BLaER1 (cell line): ENCODE results near the gene AP3S2.
"Not testable (repeated sequence)": the region's sequence is repeated elsewhere in the genome, so short reads cannot be mapped to it uniquely, and the experiment has no call there.

Experiments used
- H3K27ac ChIP-seq: shearing (Covaris generic); formaldehyde crosslinking; 2 replicates; pipeline ENCODE4 v1.8.1; 2022
- H3K27me3 ChIP-seq: shearing (Covaris generic); formaldehyde crosslinking; 2 replicates; pipeline ENCODE4 v1.8.1; 2022
- H3K36me3 ChIP-seq: shearing (Covaris generic); formaldehyde crosslinking; 2 replicates; pipeline ENCODE4 v1.8.1; 2022
- H3K4me1 ChIP-seq: shearing (Covaris generic); formaldehyde crosslinking; 2 replicates; pipeline ENCODE4 v1.8.1; 2022
- H3K4me2 ChIP-seq: shearing (Covaris generic); formaldehyde crosslinking; 2 replicates; pipeline ENCODE4 v1.8.1; 2022
- H3K4me3 ChIP-seq: shearing (Covaris generic); formaldehyde crosslinking; 2 replicates; pipeline ENCODE4 v1.8.1; 2022
- H3K9ac ChIP-seq: shearing (Covaris generic); formaldehyde crosslinking; 2 replicates; pipeline ENCODE4 v1.8.1; 2022
- H3K9me3 ChIP-seq: shearing (Covaris generic); formaldehyde crosslinking; 2 replicates; pipeline ENCODE4 v1.8.1; 2022
- H4K20me1 ChIP-seq: shearing (Covaris generic); formaldehyde crosslinking; 2 replicates; pipeline ENCODE4 v1.8.1; 2022
- Cebpa-rat ChIP-seq: shearing (Covaris generic); IDR thresholded peaks from 2 replicates; pipeline ENCODE4 v1.8.1; 2022

AP3S2 gene

GRCh38 chr15:89794627-89795241 is 99.1 kb downstream of the AP3S2 start:
- Histone ChIP-seq H3K4me2 (no peak overlapping the region), H3K9me3 (no peaks in the 10 kb centered on the region), H3K36me3 (no peaks in the 10 kb centered on the region), H4K20me1 (0 out of 2 replicates have a peak, but pooled peaks cover 10% of the 10 kb centered on the region), H3K27me3 (no peaks in the 10 kb centered on the region), H3K4me3 (no peak overlapping the region), H3K4me1 (peaks cover 7% of the 10 kb centered on the region), H3K9ac (no peak overlapping the region), H3K27ac (no peak overlapping the region)
- TF ChIP-seq Cebpa-rat = no peak

DNA sequence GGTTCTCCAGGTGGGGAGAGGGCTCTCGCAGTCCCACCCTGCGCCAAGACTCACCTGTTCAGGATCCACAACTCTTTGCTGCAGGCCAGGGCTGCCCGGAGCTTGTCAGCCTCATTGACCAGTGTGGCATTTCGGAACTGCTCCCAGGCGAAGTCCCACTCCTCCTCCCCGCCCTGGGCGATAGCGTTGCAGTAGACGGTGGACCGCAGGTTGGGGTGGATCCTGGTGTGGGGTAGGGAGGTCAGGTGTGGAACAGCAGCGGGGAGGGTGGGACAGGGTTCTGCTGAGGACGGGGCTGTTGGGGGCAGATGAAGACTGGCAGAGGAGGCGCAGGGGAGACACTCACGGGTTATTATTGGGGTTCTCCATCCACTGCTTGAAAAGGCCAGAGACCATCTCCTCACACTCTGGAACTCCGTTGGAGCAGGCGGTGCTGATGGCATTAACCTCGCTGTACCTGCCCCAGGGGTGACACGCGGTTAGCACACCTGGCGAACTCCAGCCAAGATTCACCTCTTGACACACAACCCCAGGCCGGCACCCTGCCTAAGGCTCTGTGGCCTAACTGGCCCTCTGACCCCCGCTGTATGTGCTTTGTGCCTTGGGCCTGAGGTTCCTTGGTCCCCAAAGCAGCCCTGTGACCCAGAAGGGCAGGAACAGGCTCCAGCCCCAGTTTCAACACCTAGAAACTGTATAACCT is 101.5 kb downstream of the AP3S2 start:
- H3K9ac ChIP-seq = no peak overlapping the region
- no peak overlapping the region for H3K27ac ChIP-seq
- H3K9me3 ChIP-seq = peaks cover 19% of the 10 kb centered on the region
- no peak overlapping the region for H3K4me3 ChIP-seq
- no peaks in the 10 kb centered on the region for H4K20me1 ChIP-seq
- no peak for TF ChIP-seq Cebpa-rat
- H3K27me3 ChIP-seq = no peaks in the 10 kb centered on the region
- H3K36me3 ChIP-seq = no peaks in the 10 kb centered on the region
- H3K4me1 ChIP-seq = no peaks in the 10 kb centered on the region
- H3K4me2 ChIP-seq = no peak overlapping the region

DNA sequence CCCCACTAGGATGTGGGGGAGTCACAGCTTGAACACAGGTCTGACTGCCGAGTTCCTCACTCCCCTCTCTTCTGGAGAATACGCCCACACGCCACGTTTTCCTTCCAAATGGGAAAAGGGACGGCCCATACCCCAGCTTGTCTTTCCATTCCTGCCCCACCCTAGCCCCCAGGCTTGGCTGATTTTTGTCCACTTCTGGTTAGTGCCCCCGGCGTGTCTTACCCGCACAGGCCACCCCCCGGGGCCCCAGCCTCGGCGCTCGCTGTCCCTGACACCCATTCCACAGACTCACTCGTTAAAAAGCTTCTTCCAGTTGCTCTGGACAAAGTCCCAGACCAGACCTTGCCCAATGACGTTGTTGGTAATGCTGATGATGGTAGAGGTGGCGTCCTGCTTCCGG is 103.1 kb downstream of the AP3S2 start:
- TF ChIP-seq Cebpa-rat = no peak
- no peaks in the 10 kb centered on the region for H3K36me3 ChIP-seq
- no peak overlapping the region for H3K9ac ChIP-seq
- H3K4me1 ChIP-seq = no peaks in the 10 kb centered on the region
- no peaks in the 10 kb centered on the region for H4K20me1 ChIP-seq
- H3K9me3 ChIP-seq = peaks cover 19% of the 10 kb centered on the region
- H3K4me2 ChIP-seq = no peak overlapping the region
- no peaks in the 10 kb centered on the region for H3K27me3 ChIP-seq
- H3K4me3 ChIP-seq = no peak overlapping the region
- H3K27ac ChIP-seq = no peak overlapping the region

DNA sequence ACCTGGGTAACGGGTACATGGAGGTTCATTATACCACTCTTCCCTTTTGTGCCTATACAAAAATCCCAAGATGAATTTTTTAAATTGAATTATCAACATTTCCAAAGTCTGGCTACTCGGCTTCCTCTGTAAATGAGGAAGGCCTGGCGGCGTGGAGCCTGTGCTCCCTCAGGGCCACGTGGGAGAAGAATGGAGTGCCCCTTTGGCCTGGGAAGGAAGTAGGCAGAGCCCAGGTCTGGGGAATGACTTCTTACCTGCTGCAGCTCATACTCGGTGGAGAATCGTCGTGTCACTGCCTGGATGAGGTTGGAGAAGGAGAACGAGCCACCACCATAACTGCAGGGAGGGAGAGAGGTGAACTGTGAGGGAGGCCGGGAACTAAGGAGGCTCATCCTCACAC is 103.6 kb downstream of the AP3S2 start:
- Histone ChIP-seq H3K4me1 (no peaks in the 10 kb centered on the region), H3K9ac (no peak overlapping the region), H3K27me3 (no peaks in the 10 kb centered on the region), H4K20me1 (no peaks in the 10 kb centered on the region), H3K36me3 (no peaks in the 10 kb centered on the region), H3K27ac (no peak overlapping the region), H3K4me3 (no peak overlapping the region), H3K4me2 (no peak overlapping the region), H3K9me3 (peaks cover 19% of the 10 kb centered on the region)
- no peak for TF ChIP-seq Cebpa-rat

DNA sequence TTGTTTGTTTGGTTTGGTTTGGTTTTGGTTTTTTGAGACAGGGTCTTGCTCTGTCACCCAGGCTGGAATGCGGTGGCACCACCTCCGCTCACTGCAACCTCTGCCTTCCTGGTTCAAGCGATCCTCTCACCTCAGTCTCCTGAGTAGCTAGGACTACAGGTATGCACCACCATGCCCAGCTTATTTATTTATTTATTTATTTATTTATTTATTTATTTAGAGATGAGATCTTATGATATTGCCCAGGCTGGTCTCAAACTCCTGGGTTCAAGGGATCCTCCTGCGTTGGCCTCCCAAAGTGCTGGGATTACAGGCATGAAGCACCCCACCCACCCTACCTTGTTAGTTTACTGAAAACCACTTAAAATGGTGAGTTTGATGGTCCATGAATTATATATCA is 105.2 kb downstream of the AP3S2 start:
- not testable (repeated sequence) for H4K20me1 ChIP-seq, H3K27me3 ChIP-seq, H3K4me2 ChIP-seq, H3K27ac ChIP-seq, H3K36me3 ChIP-seq, H3K9ac ChIP-seq, H3K4me3 ChIP-seq, H3K4me1 ChIP-seq
- H3K9me3 ChIP-seq = peaks cover 19% of the 10 kb centered on the region

- H3K36me3 ChIP-seq = no peaks in the 10 kb centered on the region
- no peak for TF ChIP-seq Cebpa-rat
- no peak overlapping the region for H3K4me2 ChIP-seq
- 0 out of 2 replicates have a peak, but pooled peaks cover 5% of the 10 kb centered on the region for H3K4me1 ChIP-seq
- no peaks in the 10 kb centered on the region for H4K20me1 ChIP-seq
- H3K27ac ChIP-seq = no peak overlapping the region
- H3K9me3 ChIP-seq = peaks cover 19% of the 10 kb centered on the region
- no peak overlapping the region for H3K9ac ChIP-seq
- no peaks in the 10 kb centered on the region for H3K27me3 ChIP-seq
- no peak overlapping the region for H3K4me3 ChIP-seq
Observed at GRCh38 chr15:89787944-89788343, 105.8 kb downstream of the AP3S2 start.

GRCh38 chr15:89785774-89786140 is 108.0 kb downstream of the AP3S2 start:
- TF ChIP-seq Cebpa-rat = no peak
- no peak overlapping the region for H3K9ac ChIP-seq
- H3K4me1 ChIP-seq = peaks cover 13% of the 10 kb centered on the region
- no peak overlapping the region for H3K4me2 ChIP-seq
- H3K4me3 ChIP-seq = no peak overlapping the region
- no peaks in the 10 kb centered on the region for H4K20me1 ChIP-seq
- no peak overlapping the region for H3K27ac ChIP-seq
- H3K9me3 ChIP-seq = peaks cover 19% of the 10 kb centered on the region
- H3K36me3 ChIP-seq = no peaks in the 10 kb centered on the region
- no peaks in the 10 kb centered on the region for H3K27me3 ChIP-seq

DNA sequence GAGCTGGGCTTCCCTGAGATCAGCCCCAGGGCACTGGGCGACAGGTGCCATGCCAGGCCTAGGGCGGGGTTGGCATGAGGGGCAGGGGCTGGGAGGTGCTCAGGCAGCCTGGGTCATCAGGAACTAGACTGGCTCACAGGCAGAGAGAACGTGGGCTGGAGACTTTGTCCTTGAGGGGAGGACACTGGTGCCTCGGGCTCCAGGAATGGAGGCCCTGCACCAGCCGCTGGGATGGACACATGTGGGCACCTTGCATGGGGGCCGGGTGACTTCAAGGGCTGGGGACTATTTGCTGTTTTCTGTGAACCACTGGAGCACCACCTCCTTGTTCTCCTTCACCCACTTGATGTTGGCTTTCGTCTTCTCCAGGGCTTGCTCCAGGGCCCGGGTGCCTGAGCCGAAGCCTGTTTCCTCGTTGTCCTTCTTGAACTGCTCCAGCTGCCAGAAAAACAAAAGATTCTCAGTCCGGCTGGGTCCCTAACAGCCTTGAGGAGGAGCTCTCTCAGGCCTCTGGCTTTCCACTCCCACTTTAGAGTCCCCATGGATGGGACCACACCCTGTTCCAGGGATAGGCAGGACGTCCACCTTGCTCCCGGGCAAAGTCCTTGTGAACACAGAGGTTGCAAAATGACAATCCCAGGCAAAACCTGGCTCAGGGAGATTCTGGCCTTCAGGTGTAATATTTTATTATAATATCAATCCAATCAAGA is 108.6 kb downstream of the AP3S2 start:
- H3K4me3 ChIP-seq = no peak overlapping the region
- H3K4me1 ChIP-seq = peaks cover 18% of the 10 kb centered on the region
- no peaks in the 10 kb centered on the region for H4K20me1 ChIP-seq

DNA sequence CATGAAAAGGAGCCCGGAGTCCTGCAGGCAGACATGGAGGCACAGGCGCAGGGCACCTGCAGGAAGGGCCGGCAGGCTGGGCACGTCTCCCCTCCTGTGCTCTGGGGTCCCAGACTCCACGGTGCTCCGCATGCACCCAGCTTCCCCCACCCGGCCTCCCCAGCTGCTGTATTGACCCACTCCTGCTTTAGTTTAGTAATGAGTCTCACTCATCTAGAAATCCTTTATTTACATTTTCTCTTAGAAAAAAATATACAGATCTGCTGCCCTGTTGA is 109.2 kb downstream of the AP3S2 start:
- Histone ChIP-seq H3K27me3 (no peaks in the 10 kb centered on the region), H3K4me3 (no peak overlapping the region), H3K27ac (no peak overlapping the region), H3K9me3 (peaks cover 19% of the 10 kb centered on the region), H3K36me3 (no peaks in the 10 kb centered on the region), H4K20me1 (no peaks in the 10 kb centered on the region), H3K4me1 (peaks cover 21% of the 10 kb centered on the region), H3K9ac (no peak overlapping the region), H3K4me2 (no peak overlapping the region)
- TF ChIP-seq Cebpa-rat = no peak

More for the DNA sequence above, 108.6 kb downstream of the AP3S2 start:
- Histone ChIP-seq H3K27ac (no peak overlapping the region), H3K27me3 (no peaks in the 10 kb centered on the region), H3K9ac (no peak overlapping the region), H3K36me3 (no peaks in the 10 kb centered on the region), H3K9me3 (peaks cover 19% of the 10 kb centered on the region), H3K4me2 (no peak overlapping the region)
- no peak for TF ChIP-seq Cebpa-rat

DNA sequence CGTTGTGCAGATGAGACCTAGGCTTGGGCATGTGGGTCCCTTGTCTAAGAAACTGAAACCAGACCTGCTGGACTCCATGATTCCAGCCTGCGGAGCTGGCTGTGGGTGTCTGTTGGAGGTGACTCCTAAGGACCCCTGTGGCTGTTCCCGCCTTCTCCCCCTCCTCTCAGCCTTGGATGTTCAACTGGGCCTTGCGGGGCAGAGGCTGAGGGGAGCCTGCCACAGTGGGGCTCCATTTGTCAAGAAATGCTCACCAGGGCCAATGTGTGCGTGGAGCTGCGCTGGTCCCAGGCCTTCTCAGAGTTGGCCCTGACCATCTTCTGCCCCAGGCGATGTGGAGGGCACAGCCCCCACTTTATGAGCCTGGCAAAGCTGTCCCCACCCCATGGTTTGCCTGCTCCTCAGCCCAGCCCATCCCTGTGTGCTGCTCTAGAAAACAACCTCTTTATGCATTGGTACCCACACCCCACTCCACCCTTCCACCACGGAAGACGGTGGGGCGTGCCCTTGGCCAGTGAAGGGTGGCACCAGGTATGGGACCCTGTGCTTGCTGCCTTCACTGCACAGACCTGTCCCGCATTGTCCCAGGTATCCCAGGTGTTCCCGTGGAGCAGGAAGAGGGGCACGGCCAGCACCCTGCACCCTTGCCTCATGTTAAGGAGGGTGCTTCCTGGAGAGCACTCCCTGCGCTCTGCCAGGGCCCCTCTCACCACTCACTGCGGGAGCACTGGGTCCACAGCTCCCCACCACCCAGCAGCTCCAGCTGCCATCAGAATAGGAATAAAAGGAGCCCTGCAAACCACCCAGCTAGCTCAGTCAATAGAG is 109.7 kb downstream of the AP3S2 start:
- H3K36me3 ChIP-seq = no peaks in the 10 kb centered on the region
- H3K27ac ChIP-seq = no peak overlapping the region
- H4K20me1 ChIP-seq = no peaks in the 10 kb centered on the region
- peaks cover 17% of the 10 kb centered on the region for H3K9me3 ChIP-seq
- peaks cover 21% of the 10 kb centered on the region for H3K4me1 ChIP-seq
- no peak overlapping the region for H3K4me2 ChIP-seq
- H3K27me3 ChIP-seq = no peaks in the 10 kb centered on the region
- no peak overlapping the region for H3K4me3 ChIP-seq
- TF ChIP-seq Cebpa-rat = no peak
- H3K9ac ChIP-seq = no peak overlapping the region
